Measurements from ENCODE around the gene KCNJ15.

DNA sequence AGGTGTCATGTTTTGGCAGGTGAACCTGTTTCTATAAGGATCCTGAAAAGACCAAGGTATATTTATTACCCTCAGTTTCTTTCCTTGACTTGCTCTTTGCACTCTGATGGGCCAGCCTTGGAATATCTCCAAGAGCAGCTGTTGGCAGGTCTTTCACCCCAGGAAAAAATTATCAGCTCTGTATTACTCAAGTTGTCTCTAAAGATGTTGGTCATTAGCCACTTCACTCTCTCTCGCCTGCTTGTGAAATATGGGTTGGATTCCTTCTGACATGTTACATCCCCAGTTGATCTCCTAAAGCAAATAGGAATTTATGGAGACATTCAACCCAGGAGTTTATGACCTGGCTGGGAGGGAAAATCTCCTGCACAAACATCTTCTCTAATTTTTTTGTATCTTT, 85.9 kb downstream of the KCNJ15 start:
- TF ChIP-seq TAF1 (IDR thresholded peaks at IDR 0.05; ENCODE audit: low read depth, low read length) (no peak), POLR2AphosphoS5 (IDR thresholded peaks at IDR 0.05; ENCODE audit: low read depth, low read length) (no peak), POLR2A (IDR thresholded peaks at IDR 0.05; ENCODE audit: low read depth, low read length) (no peak)

Data from GM12891 (cell line).